ENCODE data around the gene CTAGE9.
"Not testable (repeated sequence)": the region's sequence is repeated elsewhere in the genome, so short reads cannot be mapped to it uniquely, and the experiment has no call there.

CTAGE9 gene, protein sequence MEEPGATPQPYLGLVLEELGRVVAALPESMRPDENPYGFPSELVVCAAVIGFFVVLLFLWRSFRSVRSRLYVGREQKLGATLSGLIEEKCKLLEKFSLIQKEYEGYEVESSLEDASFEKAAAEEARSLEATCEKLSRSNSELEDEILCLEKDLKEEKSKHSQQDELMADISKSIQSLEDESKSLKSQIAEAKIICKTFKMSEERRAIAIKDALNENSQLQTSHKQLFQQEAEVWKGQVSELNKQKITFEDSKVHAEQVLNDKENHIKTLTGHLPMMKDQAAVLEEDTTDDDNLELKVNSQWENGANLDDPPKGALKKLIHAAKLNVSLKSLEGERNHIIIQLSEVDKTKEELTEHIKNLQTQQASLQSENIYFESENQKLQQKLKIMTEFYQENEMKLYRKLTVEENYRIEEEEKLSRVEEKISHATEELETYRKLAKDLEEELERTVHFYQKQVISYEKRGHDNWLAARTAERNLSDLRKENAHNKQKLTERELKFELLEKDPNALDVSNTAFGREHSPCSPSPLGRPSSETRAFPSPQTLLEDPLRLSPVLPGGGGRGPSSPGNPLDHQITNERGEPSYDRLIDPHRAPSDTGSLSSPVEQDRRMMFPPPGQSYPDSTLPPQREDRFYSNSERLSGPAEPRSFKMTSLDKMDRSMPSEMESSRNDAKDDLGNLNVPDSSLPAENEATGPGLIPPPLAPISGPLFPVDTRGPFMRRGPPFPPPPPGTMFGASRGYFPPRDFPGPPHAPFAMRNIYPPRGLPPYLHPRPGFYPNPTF

GRCh38 chr6:131710917-131711316, at the start of gene CTAGE9:
CTAGE9 (minus strand) TSS chr6:131711017; CDS start chr6:131711017, 0 bp downstream.
- not testable (repeated sequence) for DNase-seq (ENCODE audit: low read depth in 2 of 2)

DNA sequence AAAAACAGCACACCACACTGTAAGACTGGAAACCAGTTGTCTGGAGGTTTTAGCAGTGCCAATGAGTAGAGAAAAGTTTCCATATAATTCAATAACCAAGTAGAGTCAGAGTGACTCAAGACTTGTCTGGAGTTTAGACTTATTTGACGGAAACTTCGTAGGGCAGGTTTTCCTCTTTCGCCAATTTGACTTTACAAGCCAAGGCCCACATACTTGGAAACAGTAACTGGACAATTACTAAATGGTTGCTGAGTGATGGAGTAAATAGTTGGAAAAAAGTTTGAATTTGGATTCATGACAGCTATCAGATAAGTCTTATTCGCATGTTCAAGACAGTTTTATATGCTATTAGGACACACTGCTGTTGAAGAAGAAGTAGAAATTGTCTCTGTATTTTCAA, 48.1 kb upstream of the CTAGE9 start:
- DNase-seq (ENCODE audit: low read depth in 2 of 2): no peak

DNA sequence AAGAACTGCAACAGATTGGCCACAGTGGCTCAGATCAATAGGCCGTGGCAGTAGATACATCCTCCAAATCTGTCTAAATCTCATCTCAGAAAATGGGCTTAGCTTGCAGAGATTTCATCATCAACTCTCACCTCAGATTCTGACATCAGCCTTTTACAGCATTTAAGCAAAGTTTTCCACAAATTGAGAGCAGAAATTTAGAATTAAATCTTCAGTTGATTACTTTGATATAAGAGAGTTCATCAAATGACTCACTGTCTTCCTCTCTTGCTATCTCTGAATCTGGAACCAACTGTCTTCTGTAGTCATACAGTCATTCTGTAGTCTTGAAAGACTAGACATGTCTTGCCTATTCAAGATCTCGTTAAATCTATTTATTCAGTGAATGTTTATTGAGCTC, 45.2 kb upstream of the CTAGE9 start:
- no peak for DNase-seq (ENCODE audit: low read depth in 2 of 2)

GRCh38 chr6:131755597-131755996, 44.8 kb upstream of the CTAGE9 start:
- no peak for DNase-seq (ENCODE audit: low read depth in 2 of 2)

- DNase-seq (ENCODE audit: low read depth in 2 of 2): no peak
Measured at GRCh38 chr6:131754715-131755567, 44.1 kb upstream of the CTAGE9 start.

DNA sequence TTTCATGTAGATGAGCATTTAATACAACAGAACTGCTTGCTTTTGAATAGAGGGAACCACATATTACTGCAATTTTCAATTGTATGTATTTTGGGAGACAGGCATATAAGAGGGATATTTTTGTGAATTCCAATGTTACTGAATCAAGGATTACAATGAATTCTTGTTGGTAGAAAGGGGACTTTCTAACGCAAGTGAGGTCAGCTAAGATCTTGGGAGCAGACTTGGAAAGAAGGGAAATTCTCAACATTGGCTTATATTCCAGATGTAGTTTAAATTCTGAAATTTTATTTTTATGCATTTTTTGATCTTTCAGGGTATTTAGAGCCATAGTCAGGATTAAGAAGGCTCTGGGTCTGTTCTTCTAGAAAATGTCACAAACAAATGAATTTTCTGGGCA, 43.3 kb upstream of the CTAGE9 start:
- no peak for DNase-seq (ENCODE audit: low read depth in 2 of 2)

- DNase-seq (ENCODE audit: low read depth in 2 of 2): not testable (repeated sequence)
Measured at GRCh38 chr6:131751012-131751715, 40.3 kb upstream of the CTAGE9 start.

DNA sequence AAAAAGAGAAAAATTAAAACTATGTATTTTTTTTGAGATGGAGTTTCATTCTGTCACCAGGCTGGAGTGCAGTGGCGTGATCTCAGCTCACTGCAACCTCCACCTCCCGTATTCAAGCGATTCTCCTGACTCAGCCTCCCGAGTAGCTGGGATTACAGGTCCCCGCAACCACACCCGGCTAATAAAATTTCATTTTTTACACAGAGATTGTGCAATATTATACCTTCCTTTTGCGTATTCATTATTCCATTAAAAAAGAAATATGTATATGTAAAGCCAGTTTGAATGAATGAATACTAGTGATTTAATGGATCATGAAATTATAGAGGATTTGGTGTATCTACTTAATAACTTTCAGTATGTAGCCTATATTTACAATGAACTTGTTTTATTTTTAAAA, 38.2 kb upstream of the CTAGE9 start:
- DNase-seq (ENCODE audit: low read depth in 2 of 2): no peak

- DNase-seq (ENCODE audit: low read depth in 2 of 2): no peak
Measured at GRCh38 chr6:131747821-131748353, 37.1 kb upstream of the CTAGE9 start.

GRCh38 chr6:131745476-131745875, 34.7 kb upstream of the CTAGE9 start:
- no peak for DNase-seq (ENCODE audit: low read depth in 2 of 2)

DNA sequence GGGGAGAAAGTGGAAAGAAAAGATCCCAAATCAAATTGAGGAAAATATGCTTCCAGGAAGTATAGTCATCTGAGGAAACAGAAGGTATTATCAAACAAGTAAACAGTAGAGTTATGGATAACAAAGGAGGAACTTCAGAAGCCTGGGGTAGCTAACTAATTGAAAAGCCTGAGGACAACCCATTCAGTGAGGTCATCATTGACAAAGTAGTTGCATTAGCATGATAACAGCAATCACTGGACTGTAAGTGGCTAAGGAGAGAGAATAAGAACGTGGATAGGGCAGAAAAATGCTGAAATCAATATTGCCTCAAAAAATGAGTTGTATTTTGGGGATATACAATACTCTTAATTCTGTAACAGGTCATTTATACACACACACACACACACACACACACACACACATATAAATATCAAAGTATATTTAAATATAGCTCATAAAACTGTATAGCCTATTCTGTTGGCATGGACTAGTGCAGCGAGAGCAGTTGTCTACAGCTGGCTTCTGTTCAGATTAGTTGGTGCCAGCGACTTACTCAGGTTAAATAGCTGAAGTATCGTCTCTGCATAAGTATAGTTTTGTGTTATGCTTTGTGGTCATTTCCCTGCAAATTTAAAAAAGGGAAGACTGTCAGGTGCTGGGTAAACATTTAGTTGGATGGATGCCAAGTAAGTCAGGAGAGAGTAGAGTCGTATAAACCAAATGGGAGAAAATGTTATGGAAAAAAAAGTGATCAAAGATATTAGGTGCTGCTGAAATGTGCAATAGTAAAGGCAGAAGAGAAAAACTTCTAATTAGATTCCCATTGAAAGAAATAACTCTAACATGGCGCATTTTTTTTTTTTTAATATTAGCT, 33.8 kb upstream of the CTAGE9 start:
- no peak for DNase-seq (ENCODE audit: low read depth in 2 of 2)

GRCh38 chr6:131741688-131742393, 31.0 kb upstream of the CTAGE9 start:
- no peak for DNase-seq (ENCODE audit: low read depth in 2 of 2)

DNA sequence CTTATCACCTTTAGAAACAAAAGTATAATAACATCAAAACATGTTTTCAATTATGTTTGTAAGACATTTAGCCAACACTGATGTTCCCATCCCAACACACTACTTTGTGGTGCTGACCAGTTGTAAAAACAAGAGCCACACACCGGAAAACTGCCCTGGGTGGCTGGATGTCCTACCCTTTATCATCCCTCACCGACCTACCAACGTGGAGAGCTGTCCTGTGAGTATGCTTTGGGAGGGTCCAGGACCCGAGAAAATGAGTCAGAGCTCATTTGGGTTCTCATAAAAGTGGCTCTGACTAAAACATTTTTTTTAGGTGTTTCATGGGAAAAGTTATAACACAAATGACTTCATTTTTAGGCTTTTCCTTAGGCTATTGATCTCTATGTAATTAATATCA, 29.3 kb upstream of the CTAGE9 start:
- no peak for DNase-seq (ENCODE audit: low read depth in 2 of 2)

DNA sequence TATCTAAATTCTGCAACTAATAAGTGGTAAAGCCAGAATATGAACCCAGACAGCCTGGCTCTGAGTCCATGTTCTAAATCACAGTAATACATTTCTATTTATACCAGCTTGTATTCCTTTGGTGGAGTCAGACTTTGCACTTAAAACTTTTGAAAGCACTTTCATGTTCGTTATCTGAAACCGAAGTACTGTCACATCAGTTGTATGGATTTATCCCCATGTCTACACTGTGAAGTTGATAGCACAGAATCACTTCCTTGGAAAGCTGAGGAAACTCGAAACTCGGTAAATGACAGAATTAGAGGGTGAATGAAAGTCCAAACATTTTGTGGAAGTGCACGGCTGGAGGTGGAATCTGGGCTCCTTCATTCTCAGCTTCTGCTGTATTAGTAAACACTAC, 28.3 kb upstream of the CTAGE9 start:
- no peak for DNase-seq (ENCODE audit: low read depth in 2 of 2)

GRCh38 chr6:131736811-131737210, 26.0 kb upstream of the CTAGE9 start:
- DNase-seq (ENCODE audit: low read depth in 2 of 2): no peak

- DNase-seq (ENCODE audit: low read depth in 2 of 2): no peak
Measured at GRCh38 chr6:131736003-131736596, 25.3 kb upstream of the CTAGE9 start.

DNA sequence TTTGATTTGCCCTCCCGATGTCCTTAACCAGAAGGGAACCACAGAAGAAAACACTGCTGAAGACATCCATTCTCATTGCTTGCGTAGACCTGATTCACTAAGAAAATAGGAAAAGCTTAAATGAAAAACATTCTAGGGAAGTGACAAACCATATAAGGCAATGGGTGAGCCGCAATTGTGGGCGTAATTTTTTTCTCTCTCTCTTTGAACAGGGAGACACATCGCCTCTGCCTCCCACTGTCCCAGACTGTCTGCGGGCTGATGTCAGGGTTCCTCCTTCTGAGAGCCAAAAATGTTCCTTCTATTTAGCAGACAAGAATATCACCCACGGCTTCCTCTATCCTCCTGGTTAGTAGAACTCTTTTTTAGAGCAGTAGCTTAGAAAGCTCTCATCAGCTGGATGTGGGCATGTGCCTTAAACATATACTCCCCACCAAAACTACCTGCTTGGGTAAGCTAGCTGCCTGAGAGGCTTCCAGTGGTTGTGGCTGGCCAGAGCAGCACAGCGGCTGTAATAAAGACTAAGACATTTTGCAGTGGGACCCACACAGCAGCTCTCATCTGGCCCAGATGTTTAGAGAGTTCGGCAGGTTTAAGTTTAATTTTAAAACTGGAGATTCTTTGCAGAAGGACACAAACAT, 22.7 kb upstream of the CTAGE9 start:
- no peak for DNase-seq (ENCODE audit: low read depth in 2 of 2)

- no peak for DNase-seq (ENCODE audit: low read depth in 2 of 2)
Measured at GRCh38 chr6:131731224-131731623, 20.4 kb upstream of the CTAGE9 start.

DNA sequence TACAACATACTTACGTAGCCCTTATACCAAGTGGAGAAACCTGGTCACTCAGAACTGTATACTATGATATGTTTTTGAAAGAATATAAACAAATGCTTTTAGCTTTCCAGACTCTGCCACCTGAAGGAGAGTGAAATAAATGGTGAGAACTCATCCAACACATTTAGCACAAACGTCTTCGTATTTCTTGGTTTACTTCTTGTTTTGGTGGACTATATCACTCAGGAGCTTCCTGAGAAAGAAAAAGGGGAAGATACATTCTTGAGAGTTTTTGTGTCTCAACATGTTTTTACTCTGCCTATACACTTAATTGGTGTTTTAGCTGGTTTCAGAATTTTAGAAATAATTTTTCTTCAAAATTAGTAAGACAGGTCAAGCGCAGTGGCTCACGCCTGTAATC, 19.4 kb upstream of the CTAGE9 start:
- no peak for DNase-seq (ENCODE audit: low read depth in 2 of 2)
